CD4-positive, alpha-beta T cell treated with Interleukin-17A for 4 hours (primary cell): ENCODE data around the gene MOCOS.

ENCODE experiments used
- DNase-seq: peaks from one replicate; pipeline ENCODE4 v3.0.0-alpha.2; 2020; ENCODE audit warnings: mixed read lengths

The MOCOS gene

DNA sequence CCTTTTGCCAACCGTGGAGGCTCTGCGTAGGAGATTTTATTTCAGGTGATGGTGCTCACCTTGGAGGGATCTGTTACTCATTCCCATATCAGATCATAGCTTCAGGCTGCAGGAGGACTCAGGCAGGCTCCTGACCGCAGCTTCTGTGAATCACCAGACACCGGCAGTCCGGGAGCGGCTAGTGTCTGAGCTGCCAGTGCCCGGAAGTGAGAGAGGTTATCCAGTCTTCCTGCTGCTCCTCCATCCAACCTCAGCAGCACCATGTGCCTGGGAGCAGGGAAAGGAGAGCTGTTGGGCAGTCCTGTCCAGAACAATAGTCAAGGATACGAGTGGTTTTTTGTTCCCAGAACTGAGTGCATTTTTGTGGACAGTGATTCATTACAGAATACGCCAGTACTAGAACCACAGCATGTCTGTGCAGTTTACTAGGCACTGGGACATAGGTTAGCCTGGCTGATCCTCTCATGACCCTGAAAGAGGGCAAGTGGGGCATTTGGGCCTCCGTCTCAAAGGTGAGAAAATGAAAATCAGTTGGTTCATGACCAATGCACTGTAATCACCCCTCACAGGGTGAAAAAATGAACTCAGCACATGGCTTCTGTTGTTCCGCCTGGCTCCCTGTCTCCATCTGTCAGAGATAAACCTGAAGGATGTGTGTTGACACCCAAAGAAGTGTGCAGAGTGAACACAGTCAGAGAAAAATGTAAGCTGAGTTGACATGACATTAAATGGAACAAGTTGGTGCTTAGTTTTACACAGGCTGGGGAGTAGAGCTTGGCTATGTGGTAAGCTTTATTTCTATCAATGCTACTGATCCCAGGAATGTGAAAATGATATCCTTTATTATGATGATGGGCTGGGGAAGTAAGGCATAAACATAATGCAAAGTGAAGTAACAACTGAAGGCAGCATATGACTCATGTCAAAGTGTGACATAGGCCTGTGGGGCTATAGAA is 122.4 kb downstream of the MOCOS start:
- no peak for DNase-seq

DNA sequence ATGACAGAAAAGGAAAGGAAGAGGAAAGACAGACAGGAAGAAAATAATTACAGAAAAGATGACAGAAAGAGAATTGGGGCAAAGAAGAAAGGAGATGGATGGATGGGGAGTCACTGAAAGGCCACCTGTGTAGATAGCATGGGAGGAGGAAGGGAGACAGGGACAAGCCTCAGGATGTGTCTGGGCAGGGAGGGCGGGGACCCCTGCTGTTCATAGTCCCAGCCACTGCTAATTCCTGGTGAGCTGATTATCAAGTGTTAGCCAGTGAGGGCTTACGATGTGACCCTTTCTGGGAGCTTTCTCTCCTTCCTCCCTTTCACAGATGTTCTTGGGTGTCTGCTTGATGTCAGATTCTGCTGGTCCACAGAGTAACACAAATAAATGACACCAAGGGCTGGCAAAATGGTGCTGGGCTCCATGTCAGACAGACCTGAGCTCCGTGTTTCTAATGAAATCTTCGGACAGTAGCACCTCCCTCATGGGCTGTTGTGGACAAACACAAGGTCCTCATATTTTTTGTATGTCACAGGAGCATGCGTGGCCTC is 123.8 kb downstream of the MOCOS start:
- no peak for DNase-seq

DNA sequence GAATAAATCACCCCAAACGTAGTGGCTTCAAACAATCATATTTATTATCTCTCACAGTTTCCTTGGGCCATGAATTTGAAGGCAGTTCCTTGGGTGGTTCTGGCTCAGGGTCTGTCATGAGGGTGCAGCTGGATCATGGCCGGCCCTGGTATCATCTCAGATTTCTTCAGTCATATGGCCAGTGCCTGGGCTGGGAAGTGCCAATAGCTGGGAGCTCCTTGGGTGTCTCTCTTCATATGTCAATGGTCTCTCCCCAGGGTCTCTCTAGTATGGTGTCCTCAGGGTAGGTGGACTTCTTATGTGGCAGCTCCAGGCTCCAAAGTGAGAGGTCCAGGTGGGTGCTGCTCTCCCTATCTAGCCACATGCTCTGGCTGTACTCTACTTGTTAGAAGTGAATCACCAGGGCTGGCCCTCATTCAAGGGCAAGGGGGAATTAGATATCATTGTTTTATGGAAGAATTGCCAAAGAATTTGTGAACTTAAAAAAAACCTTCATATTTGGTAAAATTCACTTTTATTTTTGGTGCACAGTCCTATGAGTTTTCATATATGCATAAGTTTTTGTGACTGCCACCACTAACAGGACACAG is 125.6 kb downstream of the MOCOS start:
- DNase-seq, result no peak

DNA sequence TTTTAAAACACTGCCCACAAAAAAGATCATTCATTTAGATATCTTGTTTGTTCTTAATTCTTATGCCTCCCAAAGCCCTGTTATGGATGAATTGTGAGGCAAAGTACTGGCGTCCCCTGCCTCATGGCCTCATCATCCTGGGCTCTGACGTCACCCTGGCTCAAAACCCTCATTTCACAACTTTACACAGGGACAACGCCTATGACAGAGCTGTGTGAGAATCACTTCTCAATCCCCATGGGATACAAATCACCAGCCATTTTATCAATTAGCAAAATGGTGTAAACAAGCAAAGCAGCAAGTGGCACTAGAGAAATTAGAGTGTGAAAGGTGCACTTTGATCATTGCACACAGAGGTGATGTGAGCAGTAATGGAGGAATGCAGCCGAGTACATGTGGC is 126.8 kb downstream of the MOCOS start:
- DNase-seq, result no peak

DNA sequence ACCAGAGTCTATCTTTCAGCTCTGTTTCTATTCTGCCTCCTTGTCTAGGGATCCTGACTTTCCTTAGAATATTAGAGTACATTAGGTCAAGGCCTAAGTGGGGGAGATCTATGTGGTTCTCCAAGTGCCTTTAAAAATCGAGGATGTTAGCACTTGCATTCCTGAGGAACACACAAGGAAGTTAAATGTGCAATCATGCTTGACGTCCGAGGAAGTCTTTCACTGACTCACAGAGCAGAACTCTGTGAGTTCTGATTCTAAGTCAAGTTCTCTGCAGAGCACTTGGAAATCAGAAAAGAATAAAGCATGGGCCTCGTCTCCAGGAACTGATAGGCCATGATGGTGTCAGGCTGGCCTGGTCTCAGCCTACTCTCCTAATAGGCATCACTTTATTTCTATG is 127.5 kb downstream of the MOCOS start:
- DNase-seq, result no peak

DNA sequence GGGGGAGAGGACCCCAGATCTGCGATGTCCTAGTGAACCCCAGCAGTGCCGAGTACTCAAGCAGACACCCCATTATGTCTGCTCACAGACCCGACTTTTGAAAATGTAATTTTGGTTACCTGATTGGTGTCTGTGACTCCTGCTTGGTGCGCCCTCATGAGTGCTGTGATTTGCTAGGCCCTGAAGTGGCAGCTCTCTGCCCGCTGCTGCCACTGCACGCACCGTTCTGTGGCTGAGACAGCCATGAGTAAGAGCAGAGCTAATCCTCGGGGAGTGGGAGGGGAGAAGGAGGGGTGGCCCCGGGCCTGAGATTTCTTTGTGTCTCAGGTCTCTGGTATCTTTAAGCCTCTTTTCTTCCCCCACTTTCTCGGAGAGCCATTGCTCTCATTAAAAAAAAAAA is 128.4 kb downstream of the MOCOS start:
- DNase-seq, result no peak

DNA sequence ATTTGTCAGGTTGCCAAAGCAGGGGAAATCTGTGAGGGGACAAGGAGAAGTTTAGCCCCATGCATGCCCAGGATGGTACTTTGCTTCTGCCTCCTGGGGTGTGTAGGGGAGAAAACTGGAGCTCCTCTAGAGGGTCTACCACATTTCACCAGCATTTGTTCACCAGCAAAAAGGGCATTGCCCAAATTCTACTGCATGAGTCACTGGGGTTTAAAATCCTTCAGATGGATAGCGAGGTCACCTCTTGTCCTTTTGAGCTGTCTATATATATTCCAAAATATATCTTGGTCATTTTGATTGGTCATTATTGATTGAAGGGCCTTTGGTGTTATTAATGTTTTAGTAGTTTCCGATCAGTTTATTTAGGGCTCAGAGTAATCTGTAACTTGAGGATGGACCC is 128.9 kb downstream of the MOCOS start:
- no peak for DNase-seq
